HepG2 (cell line): ENCODE measurements around the gene HSP90AB1. TPM values are rescaled to one million over a fixed set of nuclear protein-coding genes. Genes with fewer than 3 reads are reported as not detected.
A peak's percentile ranks its signal among the peaks of the same experiment; 100 is the strongest.

ENCODE experiments used
- CBX5 ChIP-seq: sonication (generic); formaldehyde crosslinking; IDR thresholded peaks from 2 replicates; pipeline ENCODE4 v1.4.0; 2020; ENCODE audit warnings: missing genetic modification reagents, borderline replicate concordance
- GZF1 ChIP-seq: sonication (generic); formaldehyde crosslinking; IDR thresholded peaks from 2 replicates; pipeline ENCODE4 v1.5.1; 2020; ENCODE audit warnings: mild to moderate bottlenecking, missing genetic modification reagents
- MAF1 ChIP-seq: sonication (generic); formaldehyde crosslinking; IDR thresholded peaks from 2 replicates; pipeline ENCODE4 v1.5.0; 2020; ENCODE audit warnings: missing genetic modification reagents, borderline replicate concordance
- MZF1 ChIP-seq: sonication (generic); formaldehyde crosslinking; IDR thresholded peaks from 2 replicates; pipeline ENCODE4 v1.8.1; 2023; ENCODE audit warnings: mild to moderate bottlenecking, missing genetic modification reagents, borderline replicate concordance
- NFATC3 ChIP-seq: sonication (generic); formaldehyde crosslinking; IDR thresholded peaks from 2 replicates; pipeline ENCODE4 v1.5.1; 2020; ENCODE audit warnings: mild to moderate bottlenecking, missing genetic modification reagents
- PCBP2 ChIP-seq: fragments of 200-400 bp; formaldehyde crosslinking; optimal IDR thresholded peaks from 2 replicates; pipeline ENCODE3; 2018; ENCODE audit warnings: low read length, low read depth; ENCODE audit not compliant: poor library complexity, severe bottlenecking
- RBM22 ChIP-seq: fragments of 200-400 bp; formaldehyde crosslinking; optimal IDR thresholded peaks from 2 replicates; pipeline ENCODE3; 2017; ENCODE audit warnings: mild to moderate bottlenecking, low read length, moderate library complexity
- SOX5 ChIP-seq: IDR thresholded peaks from 2 replicates; pipeline ENCODE4 v1.6.1; 2016; ENCODE audit warnings: borderline replicate concordance
- ZIK1 ChIP-seq: sonication (generic); formaldehyde crosslinking; IDR thresholded peaks from 2 replicates; pipeline ENCODE4 v1.5.0; 2020; ENCODE audit warnings: mild to moderate bottlenecking, low read depth, missing genetic modification reagents, borderline replicate concordance
- ZNF331 ChIP-seq: sonication (generic); formaldehyde crosslinking; IDR thresholded peaks from 2 replicates; pipeline ENCODE4 v1.4.0; 2020; ENCODE audit warnings: missing genetic modification reagents
- ZNF878 ChIP-seq: sonication (generic); formaldehyde crosslinking; IDR thresholded peaks from 2 replicates; pipeline ENCODE4 v1.8.1; 2023; ENCODE audit warnings: mild to moderate bottlenecking, missing genetic modification reagents, moderate library complexity
- polyA plus RNA-seq, 8 experiments: library from polyadenylated mRNA; depleted of rRNA in 3 of 8; stranded (reverse) in 7 of 8; unstranded in 1 of 8; fragments of >200 nt; fragmentation: Illumina TruSeq in 4 of 8; extraction: Trizol in 4 of 8; gene quantifications; 2 replicates each; pipeline versions ENCODE4 v1.2.1 to v1.2.3, GENCODE V29; 2011 to 2016; ENCODE audit warnings: low read depth in 4 of 8, missing spikeins in 1 of 8, mixed read lengths in 1 of 8; ENCODE audit not compliant: insufficient read depth in 1 of 8
- total RNA-seq, 5 experiments: library from RNA; depleted of rRNA; stranded (reverse); fragments of >200 nt; fragmentation: Illumina TruSeq; extraction: Trizol; gene quantifications; 2 replicates each; pipeline ENCODE4 v1.2.3, GENCODE V29; 2016; ENCODE audit warnings: low read depth in 1 of 5
- TF ChIP-seq, protein P1 (sequence below), 2 experiments: sonication (generic) in 1 of 2; formaldehyde crosslinking in 1 of 2; IDR thresholded peaks; 2 replicates each; pipeline versions ENCODE4 v1.4.0 to v1.6.1; 2016 to 2020; ENCODE audit warnings: borderline replicate concordance in 1 of 2, low read depth in 1 of 2, mild to moderate bottlenecking in 1 of 2, missing genetic modification reagents in 1 of 2
- TF ChIP-seq, protein P2 (sequence below), 2 experiments: sonication (generic) in 1 of 2; formaldehyde crosslinking in 1 of 2; IDR thresholded peaks; 2 replicates each; pipeline versions ENCODE4 v1.5.1 to v1.6.1; 2011 to 2020; ENCODE audit warnings: borderline replicate concordance in 1 of 2, low read depth in 1 of 2, low read length in 1 of 2, mild to moderate bottlenecking in 1 of 2, missing genetic modification reagents in 1 of 2, moderate library complexity in 1 of 2
- TF ChIP-seq, protein P3 (sequence below): sonication (generic); formaldehyde crosslinking; IDR thresholded peaks from 2 replicates; pipeline ENCODE4 v1.4.0; 2020; ENCODE audit warnings: missing genetic modification reagents, borderline replicate concordance
- TF ChIP-seq, protein P4 (sequence below): IDR thresholded peaks from 2 replicates; pipeline ENCODE4 v1.6.1; 2018; ENCODE audit warnings: missing genetic modification reagents, mild to moderate bottlenecking, missing compliant biosample characterization

HSP90AB1 gene
- total and polyA plus RNA-seq, 2 of the 13 experiments (the other 11 are each of a cell fraction or from before 2014, with no cell fraction given) = 1,325 to 1,472 TPM

DNA sequence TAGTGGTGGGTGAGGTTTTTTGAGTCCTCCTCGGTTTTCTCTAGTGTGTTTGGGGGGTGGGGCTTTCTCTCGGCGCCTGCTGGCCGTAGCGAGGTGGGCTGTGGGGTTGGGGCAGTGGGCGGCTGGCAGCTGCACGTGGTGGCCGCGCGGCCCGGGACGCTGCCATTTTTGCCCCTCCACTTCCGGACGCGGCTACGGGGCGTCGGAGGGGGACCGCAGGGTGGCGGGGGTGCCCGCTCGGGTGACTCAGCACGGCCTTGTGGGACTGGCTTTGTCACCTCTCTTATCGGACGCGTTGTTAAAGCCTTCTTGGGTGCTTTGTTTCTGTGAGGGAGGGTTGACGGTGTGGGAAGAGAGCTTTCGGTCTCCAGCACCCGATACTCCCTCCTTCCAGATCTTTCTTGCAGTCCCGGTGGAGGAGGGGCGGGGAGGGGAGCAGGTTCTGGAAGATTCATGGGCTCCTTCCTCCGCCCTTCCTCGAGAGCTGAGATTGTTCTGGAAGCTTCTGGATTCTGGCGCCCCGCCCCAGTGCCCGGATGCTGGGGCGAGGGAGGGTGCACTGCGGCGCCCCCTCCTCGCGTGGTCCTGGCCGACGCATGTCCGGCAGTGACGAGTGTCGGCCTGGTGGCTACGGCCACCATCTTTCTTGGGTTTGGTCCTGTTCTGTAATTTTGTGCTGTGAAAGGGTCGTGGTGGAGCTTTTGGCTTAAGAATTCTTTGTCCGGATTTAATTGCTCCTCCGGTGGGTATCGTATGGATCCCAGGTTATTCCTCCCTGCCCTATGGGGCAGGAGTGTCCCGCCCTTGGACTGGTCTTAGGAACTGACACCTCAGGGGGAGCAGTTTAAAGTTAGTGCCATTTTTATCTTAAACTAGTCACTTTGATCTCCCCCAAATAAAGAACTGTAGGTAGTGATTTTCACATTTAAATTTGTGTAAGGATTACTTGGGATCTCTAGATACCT is 719 bp downstream of the HSP90AB1 start (continued):
- TF ChIP-seq, protein P1, sequence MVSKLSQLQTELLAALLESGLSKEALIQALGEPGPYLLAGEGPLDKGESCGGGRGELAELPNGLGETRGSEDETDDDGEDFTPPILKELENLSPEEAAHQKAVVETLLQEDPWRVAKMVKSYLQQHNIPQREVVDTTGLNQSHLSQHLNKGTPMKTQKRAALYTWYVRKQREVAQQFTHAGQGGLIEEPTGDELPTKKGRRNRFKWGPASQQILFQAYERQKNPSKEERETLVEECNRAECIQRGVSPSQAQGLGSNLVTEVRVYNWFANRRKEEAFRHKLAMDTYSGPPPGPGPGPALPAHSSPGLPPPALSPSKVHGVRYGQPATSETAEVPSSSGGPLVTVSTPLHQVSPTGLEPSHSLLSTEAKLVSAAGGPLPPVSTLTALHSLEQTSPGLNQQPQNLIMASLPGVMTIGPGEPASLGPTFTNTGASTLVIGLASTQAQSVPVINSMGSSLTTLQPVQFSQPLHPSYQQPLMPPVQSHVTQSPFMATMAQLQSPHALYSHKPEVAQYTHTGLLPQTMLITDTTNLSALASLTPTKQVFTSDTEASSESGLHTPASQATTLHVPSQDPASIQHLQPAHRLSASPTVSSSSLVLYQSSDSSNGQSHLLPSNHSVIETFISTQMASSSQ (IDR thresholded peaks at IDR 0.05; ENCODE audit: low read depth) = no peak
- TF ChIP-seq, protein P1 (CRISPR knock-in tag; IDR thresholded peaks at IDR 0.05; ENCODE audit: borderline replicate concordance) = peak; percentile 12; the same call in 1 of the 2 replicates
- TF ChIP-seq SOX5 (CRISPR knock-in tag) (no peak), CBX5 (CRISPR knock-in tag) (peak; percentile 65; the same call in 1 of the 2 replicates), PCBP2 (peak; percentile 26), MZF1 (CRISPR knock-in tag) (0 out of 2 replicates have a peak, but pooled peaks have one; percentile 26), GZF1 (CRISPR knock-in tag) (0 out of 2 replicates have a peak, but pooled peaks have one; percentile 64), RBM22 (peak; percentile 2), ZIK1 (CRISPR knock-in tag) (peak; percentile 70; the same call in 1 of the 2 replicates), MAF1 (no peak), ZNF878 (peak; percentile 25; the same call in 1 of the 2 replicates), ZNF331 (no peak; the same call in 1 of the 2 replicates), NFATC3 (0 out of 2 replicates have a peak, but pooled peaks have one; percentile 2)
- TF ChIP-seq, protein P2, sequence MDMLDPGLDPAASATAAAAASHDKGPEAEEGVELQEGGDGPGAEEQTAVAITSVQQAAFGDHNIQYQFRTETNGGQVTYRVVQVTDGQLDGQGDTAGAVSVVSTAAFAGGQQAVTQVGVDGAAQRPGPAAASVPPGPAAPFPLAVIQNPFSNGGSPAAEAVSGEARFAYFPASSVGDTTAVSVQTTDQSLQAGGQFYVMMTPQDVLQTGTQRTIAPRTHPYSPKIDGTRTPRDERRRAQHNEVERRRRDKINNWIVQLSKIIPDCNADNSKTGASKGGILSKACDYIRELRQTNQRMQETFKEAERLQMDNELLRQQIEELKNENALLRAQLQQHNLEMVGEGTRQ (IDR thresholded peaks at IDR 0.05; ENCODE audit: low read depth, low read length) = no peak; the same call in 1 of the 2 replicates
- TF ChIP-seq, protein P2 (CRISPR knock-in tag; IDR thresholded peaks at IDR 0.05; ENCODE audit: borderline replicate concordance) = 0 out of 2 replicates have a peak, but pooled peaks have one; percentile 21
- TF ChIP-seq, protein P3, sequence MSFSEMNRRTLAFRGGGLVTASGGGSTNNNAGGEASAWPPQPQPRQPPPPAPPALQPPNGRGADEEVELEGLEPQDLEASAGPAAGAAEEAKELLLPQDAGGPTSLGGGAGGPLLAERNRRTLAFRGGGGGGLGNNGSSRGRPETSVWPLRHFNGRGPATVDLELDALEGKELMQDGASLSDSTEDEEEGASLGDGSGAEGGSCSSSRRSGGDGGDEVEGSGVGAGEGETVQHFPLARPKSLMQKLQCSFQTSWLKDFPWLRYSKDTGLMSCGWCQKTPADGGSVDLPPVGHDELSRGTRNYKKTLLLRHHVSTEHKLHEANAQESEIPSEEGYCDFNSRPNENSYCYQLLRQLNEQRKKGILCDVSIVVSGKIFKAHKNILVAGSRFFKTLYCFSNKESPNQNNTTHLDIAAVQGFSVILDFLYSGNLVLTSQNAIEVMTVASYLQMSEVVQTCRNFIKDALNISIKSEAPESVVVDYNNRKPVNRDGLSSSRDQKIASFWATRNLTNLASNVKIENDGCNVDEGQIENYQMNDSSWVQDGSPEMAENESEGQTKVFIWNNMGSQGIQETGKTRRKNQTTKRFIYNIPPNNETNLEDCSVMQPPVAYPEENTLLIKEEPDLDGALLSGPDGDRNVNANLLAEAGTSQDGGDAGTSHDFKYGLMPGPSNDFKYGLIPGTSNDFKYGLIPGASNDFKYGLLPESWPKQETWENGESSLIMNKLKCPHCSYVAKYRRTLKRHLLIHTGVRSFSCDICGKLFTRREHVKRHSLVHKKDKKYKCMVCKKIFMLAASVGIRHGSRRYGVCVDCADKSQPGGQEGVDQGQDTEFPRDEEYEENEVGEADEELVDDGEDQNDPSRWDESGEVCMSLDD (CRISPR knock-in tag) = no peak; the same call in 1 of the 2 replicates
- TF ChIP-seq, protein P4, sequence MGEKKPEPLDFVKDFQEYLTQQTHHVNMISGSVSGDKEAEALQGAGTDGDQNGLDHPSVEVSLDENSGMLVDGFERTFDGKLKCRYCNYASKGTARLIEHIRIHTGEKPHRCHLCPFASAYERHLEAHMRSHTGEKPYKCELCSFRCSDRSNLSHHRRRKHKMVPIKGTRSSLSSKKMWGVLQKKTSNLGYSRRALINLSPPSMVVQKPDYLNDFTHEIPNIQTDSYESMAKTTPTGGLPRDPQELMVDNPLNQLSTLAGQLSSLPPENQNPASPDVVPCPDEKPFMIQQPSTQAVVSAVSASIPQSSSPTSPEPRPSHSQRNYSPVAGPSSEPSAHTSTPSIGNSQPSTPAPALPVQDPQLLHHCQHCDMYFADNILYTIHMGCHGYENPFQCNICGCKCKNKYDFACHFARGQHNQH (CRISPR knock-in tag) = no peak
